K562 (cell line): ENCODE data around the gene TRIM38. TPM values are rescaled to one million over a fixed set of nuclear protein-coding genes. Genes with fewer than 3 reads are reported as not detected.

Experiments used
- ARID1B ChIP-seq: fragments of 450-650 bp; IDR thresholded peaks from 2 replicates; pipeline ENCODE4 v1.6.1; 2016; ENCODE audit warnings: antibody characterized with exemption, mild to moderate bottlenecking, inconsistent platforms
- BRCA1 ChIP-seq, 2 experiments: fragments of 450-650 bp in 1 of 2; sonication (generic) in 1 of 2; formaldehyde crosslinking in 1 of 2; IDR thresholded peaks; 2 replicates each; pipeline versions ENCODE4 v1.5.0 to v1.6.1; 2017 to 2020; ENCODE audit warnings: mild to moderate bottlenecking in 1 of 2, missing genetic modification reagents in 1 of 2
- PPARD ChIP-seq: fragments of 250-450 bp; sonication (Bioruptor Pico); IDR thresholded peaks from 2 replicates; pipeline ENCODE4 v1.8.0; 2022; ENCODE audit warnings: inconsistent platforms, mild to moderate bottlenecking, moderate library complexity
- ZBTB17 ChIP-seq: fragments of 450-650 bp; formaldehyde crosslinking; IDR thresholded peaks from 2 replicates; pipeline ENCODE4 v1.4.0; 2020; ENCODE audit warnings: mild to moderate bottlenecking
- ZNF239 ChIP-seq: fragments of 250-450 bp; sonication (Bioruptor Pico); IDR thresholded peaks from 2 replicates; pipeline ENCODE4 v1.4.0; 2020; ENCODE audit warnings: mild to moderate bottlenecking
- ZNF24 ChIP-seq: fragments of 450-650 bp; IDR thresholded peaks from 2 replicates; pipeline ENCODE4 v1.6.1; 2016
- ZNF311 ChIP-seq: fragments of 250-450 bp; sonication (Bioruptor Pico); IDR thresholded peaks from 2 replicates; pipeline ENCODE4 v1.4.0; 2020; ENCODE audit warnings: mild to moderate bottlenecking, moderate library complexity
- polyA plus RNA-seq, 8 experiments: library from polyadenylated mRNA; depleted of rRNA in 4 of 8; stranded (reverse) in 5 of 8; unstranded in 3 of 8; fragments of >200 nt; fragmentation: Nextera tagmentation in 2 of 8; fragmentation: Illumina TruSeq in 1 of 8; extraction: Ambion mirVana in 2 of 8; extraction: Trizol in 1 of 8; gene quantifications; 2 replicates each; pipeline versions ENCODE4 v1.2.1 to v1.2.3, GENCODE V29; 2011 to 2014; ENCODE audit warnings: inconsistent platforms in 1 of 8, missing spikeins in 1 of 8
- small RNA-seq: library from RNA; depleted of rRNA; stranded (forward); fragments of <200 nt; gene quantifications from one replicate; pipeline ENCODE3, GENCODE V24; 2014
- total RNA-seq, 7 experiments: library from RNA; depleted of rRNA in 6 of 7; stranded (reverse); fragments of >200 nt in 6 of 7; fragmentation: Illumina TruSeq in 2 of 7; extraction: Trizol in 2 of 7; gene quantifications; 2 replicates each; pipeline versions ENCODE4 v1.2.1 to v1.2.3, GENCODE V29; 2011 to 2021; ENCODE audit warnings: low replicate concordance in 1 of 7
- TF ChIP-seq, protein P1 (sequence below), 2 experiments: fragments of 200-800 bp in 1 of 2; sonication (Bioruptor generic) in 1 of 2; sonication (generic) in 1 of 2; formaldehyde crosslinking in 1 of 2; IDR thresholded peaks in 1 of 2; conservative IDR thresholded peaks in 1 of 2; 2 replicates each; pipeline versions ENCODE4 v1.5.0 to v1.6.1; 2016 to 2020; ENCODE audit warnings: missing compliant biosample characterization in 1 of 2, missing genetic modification characterization in 1 of 2, missing genetic modification reagents in 1 of 2

Gene TRIM38
- total and polyA plus RNA-seq, 9 of the 15 experiments (the other 6 are each of a cell fraction or from before 2014, with no cell fraction given): 1.7 to 6.7 (median 6.3) TPM

DNA sequence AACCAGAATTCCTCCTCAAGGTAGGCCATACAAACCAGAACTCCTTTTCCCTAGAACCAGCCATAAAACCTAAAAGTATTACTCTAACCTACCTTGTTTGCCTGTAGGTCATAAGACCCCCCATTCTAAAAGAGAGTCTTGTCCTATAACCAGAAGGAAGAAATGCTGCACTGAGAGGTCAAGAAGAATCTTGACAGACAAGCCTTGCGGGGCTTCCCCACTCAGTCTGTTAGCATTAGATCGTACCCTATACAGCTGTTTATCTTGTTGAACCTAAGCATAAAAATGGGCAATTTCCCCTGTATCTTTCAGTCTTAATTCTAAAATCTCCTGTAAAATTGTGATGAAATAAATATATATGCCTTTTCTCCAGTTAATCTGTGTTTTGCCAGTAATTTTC, 72.3 kb downstream of the TRIM38 start (continued):
- TF ChIP-seq ZNF239 (no peak), ZNF24 (peak; percentile 53; the same call in 1 of the 2 replicates), BRCA1 (IDR thresholded peaks at IDR 0.05) (no peak), BRCA1 (CRISPR knock-in tag; IDR thresholded peaks at IDR 0.05) (no peak), ARID1B (0 out of 2 replicates have a peak, but pooled peaks have one; percentile 6), ZNF311 (CRISPR knock-in tag) (no peak), ZBTB17 (CRISPR knock-in tag) (no peak), PPARD (CRISPR knock-in tag) (no peak)
- TF ChIP-seq, protein P1, sequence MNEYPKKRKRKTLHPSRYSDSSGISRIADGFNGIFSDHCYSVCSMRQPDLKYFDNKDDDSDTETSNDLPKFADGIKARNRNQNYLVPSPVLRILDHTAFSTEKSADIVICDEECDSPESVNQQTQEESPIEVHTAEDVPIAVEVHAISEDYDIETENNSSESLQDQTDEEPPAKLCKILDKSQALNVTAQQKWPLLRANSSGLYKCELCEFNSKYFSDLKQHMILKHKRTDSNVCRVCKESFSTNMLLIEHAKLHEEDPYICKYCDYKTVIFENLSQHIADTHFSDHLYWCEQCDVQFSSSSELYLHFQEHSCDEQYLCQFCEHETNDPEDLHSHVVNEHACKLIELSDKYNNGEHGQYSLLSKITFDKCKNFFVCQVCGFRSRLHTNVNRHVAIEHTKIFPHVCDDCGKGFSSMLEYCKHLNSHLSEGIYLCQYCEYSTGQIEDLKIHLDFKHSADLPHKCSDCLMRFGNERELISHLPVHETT (CRISPR knock-in tag; conservative IDR thresholded peaks at IDR 0.05 in 1 of 2, IDR thresholded peaks at IDR 0.05 in 1 of 2): peak in 1 of 2 experiments; percentile 7; a peak in 1 of 4 replicates

Small RNAs within 50 kb of the gene (small RNA-seq; reads per million reads assigned to genes)
- gene HIST1H1PS2: not detected

Other genes starting within 250 kb of the TRIM38 start
- not detected in 2 replicates for gene SLC17A4, start 208.1 kb upstream of the TRIM38 start, total RNA-seq (2014; rRNA removed)
- not detected in 2 replicates for gene SLC17A4, start 208.1 kb upstream of the TRIM38 start, total RNA-seq (2014; rRNA removed; fragmentation: Illumina TruSeq; extraction: Trizol)
- not detected in 2 replicates for gene SLC17A4, start 208.1 kb upstream of the TRIM38 start, total RNA-seq (2015; rRNA removed; fragmentation: Illumina TruSeq; extraction: Trizol)
- not detected in 2 replicates for gene SLC17A4, start 208.1 kb upstream of the TRIM38 start, total RNA-seq (2021)
- gene SLC17A4, start 208.1 kb upstream of the TRIM38 start, polyA plus RNA-seq (2011; rRNA removed): not detected in 2 replicates
- not detected in 2 replicates for gene SLC17A4, start 208.1 kb upstream of the TRIM38 start, polyA plus RNA-seq (2014; fragmentation: Illumina TruSeq; extraction: Trizol)
- gene SLC17A4, start 208.1 kb upstream of the TRIM38 start, polyA plus RNA-seq (2014; fragmentation: Nextera tagmentation; extraction: Ambion mirVana): not detected
- gene SLC17A4, start 208.1 kb upstream of the TRIM38 start, polyA plus RNA-seq (2014; rRNA removed): not detected in 2 replicates
- gene SLC17A1, start 130.8 kb upstream of the TRIM38 start, total RNA-seq (2014; rRNA removed): not detected in 2 replicates
- not detected in 2 replicates for gene SLC17A1, start 130.8 kb upstream of the TRIM38 start, total RNA-seq (2014; rRNA removed; fragmentation: Illumina TruSeq; extraction: Trizol)
- not detected in 2 replicates for gene SLC17A1, start 130.8 kb upstream of the TRIM38 start, total RNA-seq (2015; rRNA removed; fragmentation: Illumina TruSeq; extraction: Trizol)
- gene SLC17A1, start 130.8 kb upstream of the TRIM38 start, total RNA-seq (2021): not detected in 2 replicates
- not detected in 2 replicates for gene SLC17A1, start 130.8 kb upstream of the TRIM38 start, polyA plus RNA-seq (2011; rRNA removed)
- gene SLC17A1, start 130.8 kb upstream of the TRIM38 start, polyA plus RNA-seq (2014; fragmentation: Illumina TruSeq; extraction: Trizol): not detected in 2 replicates
- gene SLC17A1, start 130.8 kb upstream of the TRIM38 start, polyA plus RNA-seq (2014; fragmentation: Nextera tagmentation; extraction: Ambion mirVana): not detected
- not detected in 2 replicates for gene SLC17A1, start 130.8 kb upstream of the TRIM38 start, polyA plus RNA-seq (2014; rRNA removed)
- gene SLC17A3, start 88.6 kb upstream of the TRIM38 start, total RNA-seq (2014; rRNA removed): not detected in 2 replicates
- gene SLC17A3, start 88.6 kb upstream of the TRIM38 start, total RNA-seq (2014; rRNA removed; fragmentation: Illumina TruSeq; extraction: Trizol): not detected in 2 replicates
- gene SLC17A3, start 88.6 kb upstream of the TRIM38 start, total RNA-seq (2015; rRNA removed; fragmentation: Illumina TruSeq; extraction: Trizol): not detected in 2 replicates
- gene SLC17A3, start 88.6 kb upstream of the TRIM38 start, total RNA-seq (2021): not detected in 2 replicates
- gene SLC17A3, start 88.6 kb upstream of the TRIM38 start, polyA plus RNA-seq (2011; rRNA removed): 0.08 TPM in 1 of 2 replicates, not detected in the other
- gene SLC17A3, start 88.6 kb upstream of the TRIM38 start, polyA plus RNA-seq (2014; fragmentation: Illumina TruSeq; extraction: Trizol): not detected in 2 replicates
- gene SLC17A3, start 88.6 kb upstream of the TRIM38 start, polyA plus RNA-seq (2014; fragmentation: Nextera tagmentation; extraction: Ambion mirVana): under 1 TPM in 1 of 2 experiments, not detected in 1; 0.04 TPM
- not detected in 2 replicates for gene SLC17A3, start 88.6 kb upstream of the TRIM38 start, polyA plus RNA-seq (2014; rRNA removed)
- not detected in 2 replicates for gene SLC17A2, start 32.1 kb upstream of the TRIM38 start, total RNA-seq (2014; rRNA removed)
- not detected in 2 replicates for gene SLC17A2, start 32.1 kb upstream of the TRIM38 start, total RNA-seq (2014; rRNA removed; fragmentation: Illumina TruSeq; extraction: Trizol)
- gene SLC17A2, start 32.1 kb upstream of the TRIM38 start, total RNA-seq (2015; rRNA removed; fragmentation: Illumina TruSeq; extraction: Trizol): not detected in 2 replicates
- gene SLC17A2, start 32.1 kb upstream of the TRIM38 start, total RNA-seq (2021): not detected in 2 replicates
- not detected in 2 replicates for gene SLC17A2, start 32.1 kb upstream of the TRIM38 start, polyA plus RNA-seq (2011; rRNA removed)
- not detected in 2 replicates for gene SLC17A2, start 32.1 kb upstream of the TRIM38 start, polyA plus RNA-seq (2014; fragmentation: Illumina TruSeq; extraction: Trizol)
- gene SLC17A2, start 32.1 kb upstream of the TRIM38 start, polyA plus RNA-seq (2014; fragmentation: Nextera tagmentation; extraction: Ambion mirVana): not detected
- gene SLC17A2, start 32.1 kb upstream of the TRIM38 start, polyA plus RNA-seq (2014; rRNA removed): not detected in 2 replicates
- gene HFE, start 124.6 kb downstream of the TRIM38 start, total RNA-seq (2014; rRNA removed): 0.14 and 0.73 TPM in 2 replicates
- gene HFE, start 124.6 kb downstream of the TRIM38 start, total RNA-seq (2014; rRNA removed; fragmentation: Illumina TruSeq; extraction: Trizol): 0.76 and 1.1 TPM in 2 replicates
- 1.2 and 1.3 TPM in 2 replicates for gene HFE, start 124.6 kb downstream of the TRIM38 start, total RNA-seq (2015; rRNA removed; fragmentation: Illumina TruSeq; extraction: Trizol)
- 0.58 and 0.98 TPM in 2 replicates for gene HFE, start 124.6 kb downstream of the TRIM38 start, total RNA-seq (2021)
- 0.54 and 1.1 TPM in 2 replicates for gene HFE, start 124.6 kb downstream of the TRIM38 start, polyA plus RNA-seq (2011; rRNA removed)
- 0.78 and 0.89 TPM in 2 replicates for gene HFE, start 124.6 kb downstream of the TRIM38 start, polyA plus RNA-seq (2014; fragmentation: Illumina TruSeq; extraction: Trizol)
- gene HFE, start 124.6 kb downstream of the TRIM38 start, polyA plus RNA-seq (2014; fragmentation: Nextera tagmentation; extraction: Ambion mirVana): under 1 TPM; 0.17 to 0.31 TPM
- 0.84 and 1.2 TPM in 2 replicates for gene HFE, start 124.6 kb downstream of the TRIM38 start, polyA plus RNA-seq (2014; rRNA removed)